Choroid plexus epithelial cell (primary cell): ENCODE data around the gene KBTBD2.
A peak's percentile ranks its signal among the peaks of the same experiment; 100 is the strongest.
"Not testable (repeated sequence)": the region's sequence is repeated elsewhere in the genome, so short reads cannot be mapped to it uniquely, and the experiment has no call there.

Source experiments
- DNase-seq: peaks from one replicate; pipeline ENCODE4 v3.0.0-alpha.2; 2010; ENCODE audit warnings: low read depth
- H3K4me3 ChIP-seq: 2 replicates; pipeline ENCODE4 v1.5.1; 2011; ENCODE audit warnings: low read depth, mild to moderate bottlenecking, control low read depth, low read length, moderate library complexity
- TF ChIP-seq, protein P1 (sequence below): conservative IDR thresholded peaks from 2 replicates; pipeline ENCODE4 v1.5.1; 2011; ENCODE audit warnings: low read depth, mild to moderate bottlenecking, control low read depth, inconsistent platforms, low read length, moderate library complexity

Gene KBTBD2

GRCh38 chr7:32929430-32930143 lies 38.0 kb upstream of the KBTBD2 start:
- H3K4me3 ChIP-seq: no peak overlapping the region
- TF ChIP-seq, protein P1, sequence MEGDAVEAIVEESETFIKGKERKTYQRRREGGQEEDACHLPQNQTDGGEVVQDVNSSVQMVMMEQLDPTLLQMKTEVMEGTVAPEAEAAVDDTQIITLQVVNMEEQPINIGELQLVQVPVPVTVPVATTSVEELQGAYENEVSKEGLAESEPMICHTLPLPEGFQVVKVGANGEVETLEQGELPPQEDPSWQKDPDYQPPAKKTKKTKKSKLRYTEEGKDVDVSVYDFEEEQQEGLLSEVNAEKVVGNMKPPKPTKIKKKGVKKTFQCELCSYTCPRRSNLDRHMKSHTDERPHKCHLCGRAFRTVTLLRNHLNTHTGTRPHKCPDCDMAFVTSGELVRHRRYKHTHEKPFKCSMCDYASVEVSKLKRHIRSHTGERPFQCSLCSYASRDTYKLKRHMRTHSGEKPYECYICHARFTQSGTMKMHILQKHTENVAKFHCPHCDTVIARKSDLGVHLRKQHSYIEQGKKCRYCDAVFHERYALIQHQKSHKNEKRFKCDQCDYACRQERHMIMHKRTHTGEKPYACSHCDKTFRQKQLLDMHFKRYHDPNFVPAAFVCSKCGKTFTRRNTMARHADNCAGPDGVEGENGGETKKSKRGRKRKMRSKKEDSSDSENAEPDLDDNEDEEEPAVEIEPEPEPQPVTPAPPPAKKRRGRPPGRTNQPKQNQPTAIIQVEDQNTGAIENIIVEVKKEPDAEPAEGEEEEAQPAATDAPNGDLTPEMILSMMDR: no peak
- no peak for DNase-seq

DNA sequence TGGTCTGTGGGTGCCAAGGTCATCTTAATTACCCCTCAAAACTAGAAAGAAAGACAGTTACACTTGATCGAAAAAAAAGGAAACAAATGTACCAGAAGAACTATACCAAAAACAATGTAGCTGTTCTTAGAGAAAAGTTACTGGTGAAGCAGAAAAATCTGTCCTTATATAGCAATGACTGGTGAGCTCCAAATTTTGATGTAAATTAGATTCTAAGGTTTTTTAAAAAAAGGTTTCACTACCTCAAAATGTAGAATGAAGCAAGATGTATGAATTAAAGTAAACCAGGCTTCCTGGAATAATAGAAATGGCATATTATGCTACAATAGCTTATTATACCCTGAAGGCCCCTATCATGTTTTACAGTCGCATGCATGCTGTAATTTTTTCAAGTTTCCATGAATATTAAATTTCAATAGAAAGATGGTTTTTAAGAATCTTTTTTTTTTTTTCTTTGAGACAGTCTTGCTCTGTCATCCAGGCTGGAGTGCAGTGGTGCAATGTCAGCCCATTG lies 37.3 kb upstream of the KBTBD2 start:
- TF ChIP-seq, protein P1: no peak
- no peak overlapping the region for H3K4me3 ChIP-seq
- DNase-seq: no peak

- no peak overlapping the region for H3K4me3 ChIP-seq
- TF ChIP-seq, protein P1: no peak
- DNase-seq: peak; percentile 57
Observed at GRCh38 chr7:32921896-32922295, 30.3 kb upstream of the KBTBD2 start.

GRCh38 chr7:32916994-32917393 lies 25.4 kb upstream of the KBTBD2 start:
- DNase-seq, H3K4me3 ChIP-seq: not testable (repeated sequence)

GRCh38 chr7:32916006-32916405 lies 24.4 kb upstream of the KBTBD2 start:
- TF ChIP-seq, protein P1: no peak
- DNase-seq: no peak

GRCh38 chr7:32915041-32915536 lies 23.5 kb upstream of the KBTBD2 start:
- DNase-seq: no peak
- H3K4me3 ChIP-seq: no peak overlapping the region
- TF ChIP-seq, protein P1: no peak

More at GRCh38 chr7:32916006-32916405, 24.4 kb upstream of the KBTBD2 start:
- no peak overlapping the region for H3K4me3 ChIP-seq

- no peak overlapping the region for H3K4me3 ChIP-seq
- DNase-seq: no peak
- TF ChIP-seq, protein P1: peak; percentile 33
Observed at GRCh38 chr7:32914184-32914583, 22.6 kb upstream of the KBTBD2 start.
